ENCODE results near the gene MGAT3.

The MGAT3 gene

GRCh38 chr22:39429916-39430575, 26.8 kb upstream of the MGAT3 start:
- CTCF ChIA-PET, result interaction anchor here (1.1 kb wide), 1 partner anchor 112 kb away, joined by 3 read pairs; no protein-coding TSS in a partner anchor

DNA sequence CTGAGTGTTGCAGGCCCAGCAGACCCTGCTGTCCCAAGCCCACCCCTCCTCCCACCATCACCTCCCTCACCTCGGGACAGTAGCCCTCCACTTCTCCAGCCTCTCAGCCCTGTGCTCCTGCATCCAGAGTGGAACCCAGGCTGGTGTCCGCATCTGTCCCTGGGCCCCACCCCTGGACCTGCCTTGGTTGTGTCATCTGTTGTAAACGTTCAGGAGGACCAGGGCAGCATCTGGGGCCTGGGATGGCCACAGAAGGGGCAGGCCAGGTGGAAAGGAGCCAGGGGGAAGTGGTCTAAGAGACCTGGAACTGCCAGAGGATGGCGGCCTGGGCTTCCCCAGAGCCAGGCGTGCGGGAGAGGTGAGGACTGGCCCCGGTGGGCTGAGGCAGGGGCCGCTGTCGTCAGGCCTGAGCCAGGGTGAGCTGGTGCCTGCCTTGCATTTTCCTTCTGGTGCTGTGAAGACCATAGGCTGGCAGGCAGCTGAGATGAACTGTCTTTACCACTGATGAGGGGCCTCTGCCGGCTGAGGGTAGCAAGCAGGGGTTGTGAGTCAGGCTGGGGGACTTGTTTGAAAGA, 26.1 kb upstream of the MGAT3 start:
- TF ChIP-seq ZNF48 (tag by site-specific recombination; IDR thresholded peaks at IDR 0.05) (no peak), ZNF701 (tag by site-specific recombination; IDR thresholded peaks at IDR 0.05) (no peak), ZNF24 (tag by site-specific recombination; IDR thresholded peaks at IDR 0.05) (no peak), ZNF416 (tag by site-specific recombination; IDR thresholded peaks at IDR 0.05) (no peak), REST (tag by site-specific recombination; IDR thresholded peaks at IDR 0.05) (no peak), ZBTB20 (tag by site-specific recombination; IDR thresholded peaks at IDR 0.05) (no peak), GLI2 (tag by site-specific recombination; IDR thresholded peaks at IDR 0.05; ENCODE audit: borderline replicate concordance, low read depth) (no peak), ZNF10 (tag by site-specific recombination; IDR thresholded peaks at IDR 0.05) (no peak), ZBTB21 (tag by site-specific recombination; IDR thresholded peaks at IDR 0.05) (no peak), ZFP37 (tag by site-specific recombination; IDR thresholded peaks at IDR 0.05) (no peak), ZNF658 (tag by site-specific recombination; IDR thresholded peaks at IDR 0.05) (no peak)
- TF ChIP-seq, protein P1, sequence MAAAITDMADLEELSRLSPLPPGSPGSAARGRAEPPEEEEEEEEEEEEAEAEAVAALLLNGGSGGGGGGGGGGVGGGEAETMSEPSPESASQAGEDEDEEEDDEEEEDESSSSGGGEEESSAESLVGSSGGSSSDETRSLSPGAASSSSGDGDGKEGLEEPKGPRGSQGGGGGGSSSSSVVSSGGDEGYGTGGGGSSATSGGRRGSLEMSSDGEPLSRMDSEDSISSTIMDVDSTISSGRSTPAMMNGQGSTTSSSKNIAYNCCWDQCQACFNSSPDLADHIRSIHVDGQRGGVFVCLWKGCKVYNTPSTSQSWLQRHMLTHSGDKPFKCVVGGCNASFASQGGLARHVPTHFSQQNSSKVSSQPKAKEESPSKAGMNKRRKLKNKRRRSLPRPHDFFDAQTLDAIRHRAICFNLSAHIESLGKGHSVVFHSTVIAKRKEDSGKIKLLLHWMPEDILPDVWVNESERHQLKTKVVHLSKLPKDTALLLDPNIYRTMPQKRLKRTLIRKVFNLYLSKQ (tag by site-specific recombination; IDR thresholded peaks at IDR 0.05; ENCODE audit: borderline replicate concordance), result no peak
- TF ChIP-seq, protein P2, sequence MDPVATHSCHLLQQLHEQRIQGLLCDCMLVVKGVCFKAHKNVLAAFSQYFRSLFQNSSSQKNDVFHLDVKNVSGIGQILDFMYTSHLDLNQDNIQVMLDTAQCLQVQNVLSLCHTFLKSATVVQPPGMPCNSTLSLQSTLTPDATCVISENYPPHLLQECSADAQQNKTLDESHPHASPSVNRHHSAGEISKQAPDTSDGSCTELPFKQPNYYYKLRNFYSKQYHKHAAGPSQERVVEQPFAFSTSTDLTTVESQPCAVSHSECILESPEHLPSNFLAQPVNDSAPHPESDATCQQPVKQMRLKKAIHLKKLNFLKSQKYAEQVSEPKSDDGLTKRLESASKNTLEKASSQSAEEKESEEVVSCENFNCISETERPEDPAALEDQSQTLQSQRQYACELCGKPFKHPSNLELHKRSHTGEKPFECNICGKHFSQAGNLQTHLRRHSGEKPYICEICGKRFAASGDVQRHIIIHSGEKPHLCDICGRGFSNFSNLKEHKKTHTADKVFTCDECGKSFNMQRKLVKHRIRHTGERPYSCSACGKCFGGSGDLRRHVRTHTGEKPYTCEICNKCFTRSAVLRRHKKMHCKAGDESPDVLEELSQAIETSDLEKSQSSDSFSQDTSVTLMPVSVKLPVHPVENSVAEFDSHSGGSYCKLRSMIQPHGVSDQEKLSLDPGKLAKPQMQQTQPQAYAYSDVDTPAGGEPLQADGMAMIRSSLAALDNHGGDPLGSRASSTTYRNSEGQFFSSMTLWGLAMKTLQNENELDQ (tag by site-specific recombination; IDR thresholded peaks at IDR 0.05; ENCODE audit: low read depth), result no peak
- H3K4me3 ChIP-seq (ENCODE audit: low read depth, low read length), result no peak overlapping the region
- H3K36me3 ChIP-seq (ENCODE audit: control insufficient read depth in 2 of 2, insufficient read depth in 1 of 2, low read length in 2 of 2), result peaks cover 6 to 76% of the 10 kb centered on the region in 2 experiments; a peak in 2 of 3 replicates
- H3K9me3 ChIP-seq (ENCODE audit: control insufficient read depth, insufficient read depth, low read depth, low read length), result no peaks in the 10 kb centered on the region
- ChIA-PET POLR2A (no interaction called here), CTCF (no interaction called here)
- no peaks in the 10 kb centered on the region for H3K4me1 ChIP-seq (ENCODE audit: control insufficient read depth, insufficient read depth, low read length)
- H3K27ac ChIP-seq (ENCODE audit: extremely low read depth, low read depth, low read length), result no peak overlapping the region

More at GRCh38 chr22:39429916-39430575, 26.8 kb upstream of the MGAT3 start:
- POLR2A ChIA-PET, result no interaction called here
- no peak overlapping the region for H3K4me3 ChIP-seq (ENCODE audit: low read depth, low read length)
- H3K4me1 ChIP-seq (ENCODE audit: control insufficient read depth, insufficient read depth, low read length), result no peaks in the 10 kb centered on the region
- peaks cover 12 to 76% of the 10 kb centered on the region in 2 experiments; a peak in 2 of 3 replicates for H3K36me3 ChIP-seq (ENCODE audit: control insufficient read depth in 2 of 2, insufficient read depth in 1 of 2, low read length in 2 of 2)
- TF ChIP-seq ZNF416 (tag by site-specific recombination; IDR thresholded peaks at IDR 0.05), result no peak
- TF ChIP-seq ZSCAN16 (tag by site-specific recombination; IDR thresholded peaks at IDR 0.05), result no peak
- TF ChIP-seq ZFHX2 (tag by site-specific recombination; conservative IDR thresholded peaks at IDR 0.05), result peak; percentile 23; the same call in 1 of the 2 replicates
- H3K9me3 ChIP-seq (ENCODE audit: control insufficient read depth, insufficient read depth, low read depth, low read length), result no peaks in the 10 kb centered on the region
- H3K27ac ChIP-seq (ENCODE audit: extremely low read depth, low read depth, low read length), result no peak overlapping the region
